ENCODE data around the gene C2CD2.

C2CD2 gene

GRCh38 chr21:41974752-41975053, 20.9 kb upstream of the C2CD2 start:
- TF ChIP-seq TAF1 (IDR thresholded peaks at IDR 0.05; ENCODE audit: borderline replicate concordance, insufficient read depth, low read length) (no peak), SIN3A (IDR thresholded peaks at IDR 0.05; ENCODE audit: borderline replicate concordance, insufficient read depth, low read length) (no peak), POLR2AphosphoS5 (IDR thresholded peaks at IDR 0.05; ENCODE audit: low read depth, low read length) (no peak), REST (IDR thresholded peaks at IDR 0.05; ENCODE audit: insufficient read depth in 1 of 2, low read depth in 2 of 2, low read length in 2 of 2) (no peak), FOXP2 (optimal IDR thresholded peaks at IDR 0.05; ENCODE audit: borderline replicate concordance, extremely low read depth, extremely low read length, insufficient read depth) (no peak)

DNA sequence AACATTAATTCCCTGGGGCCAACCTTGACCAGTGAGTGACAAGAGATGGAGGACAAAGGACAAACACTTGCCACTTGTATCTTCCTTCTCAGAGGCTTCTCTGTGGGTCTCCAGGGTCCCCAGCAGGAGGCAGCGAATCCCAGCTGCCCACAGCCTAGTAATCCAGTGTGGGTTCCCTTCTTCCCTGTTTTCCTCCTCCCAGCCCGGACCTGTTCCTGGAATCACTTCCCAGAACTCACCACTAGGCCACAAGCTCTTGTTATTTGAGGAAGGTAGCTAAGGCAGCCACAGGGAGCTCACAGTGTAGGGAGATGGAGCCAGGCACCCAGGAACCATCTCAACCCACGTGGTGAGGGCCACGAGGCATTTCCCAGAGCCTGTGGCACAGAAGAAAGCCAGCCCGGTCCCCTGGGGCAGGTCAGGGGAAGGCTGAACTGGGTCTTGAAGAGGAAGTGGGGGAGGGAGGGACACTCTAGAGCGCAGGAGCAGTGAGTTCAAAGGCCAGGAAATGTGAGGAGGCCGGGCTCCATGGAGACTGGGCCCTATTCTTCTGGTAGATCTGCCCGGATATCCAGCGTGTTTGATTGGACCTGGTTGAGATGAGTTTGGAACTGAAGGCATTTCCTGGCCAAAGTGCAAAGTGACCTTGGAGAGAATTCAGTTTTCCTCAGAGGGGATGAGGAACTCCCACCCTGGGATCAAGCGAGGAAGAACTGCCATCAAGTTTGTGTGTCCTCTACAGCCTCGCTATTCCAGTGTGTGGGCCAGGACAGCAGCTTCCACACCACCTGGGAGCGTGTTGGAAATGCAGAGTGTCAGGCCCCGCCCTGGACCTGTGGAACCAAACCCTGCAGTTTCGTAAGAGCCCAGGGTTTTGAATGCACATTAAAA, 20.3 kb upstream of the C2CD2 start:
- TF ChIP-seq FOXP2 (optimal IDR thresholded peaks at IDR 0.05; ENCODE audit: borderline replicate concordance, extremely low read depth, extremely low read length, insufficient read depth) (no peak), REST (IDR thresholded peaks at IDR 0.05; ENCODE audit: insufficient read depth in 1 of 2, low read depth in 2 of 2, low read length in 2 of 2) (no peak), SIN3A (IDR thresholded peaks at IDR 0.05; ENCODE audit: borderline replicate concordance, insufficient read depth, low read length) (no peak), POLR2AphosphoS5 (IDR thresholded peaks at IDR 0.05; ENCODE audit: low read depth, low read length) (no peak), TAF1 (IDR thresholded peaks at IDR 0.05; ENCODE audit: borderline replicate concordance, insufficient read depth, low read length) (no peak)

DNA sequence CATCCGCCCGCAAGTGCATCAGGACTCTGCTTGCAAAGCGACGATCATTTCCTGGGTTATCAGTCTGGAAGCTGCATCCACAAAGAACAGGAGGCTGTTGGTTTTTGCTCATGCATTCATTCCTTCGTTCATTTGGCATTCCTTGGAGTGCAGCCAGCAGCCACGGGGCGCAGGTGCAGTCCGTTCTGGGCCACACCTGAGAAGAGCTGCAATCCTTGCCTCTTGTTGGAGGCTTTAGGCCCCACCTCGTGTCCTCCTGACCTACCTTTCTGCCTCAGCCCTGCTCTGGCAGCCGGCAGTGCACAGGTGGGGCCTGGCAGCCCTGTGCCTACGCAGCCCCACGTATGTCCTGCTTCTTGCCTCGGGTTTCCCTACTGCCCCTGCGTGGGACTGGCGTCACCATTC, 19.6 kb upstream of the C2CD2 start:
- TF ChIP-seq POLR2AphosphoS5 (IDR thresholded peaks at IDR 0.05; ENCODE audit: low read depth, low read length) (no peak), REST (IDR thresholded peaks at IDR 0.05; ENCODE audit: insufficient read depth in 1 of 2, low read depth in 2 of 2, low read length in 2 of 2) (no peak), FOXP2 (optimal IDR thresholded peaks at IDR 0.05; ENCODE audit: borderline replicate concordance, extremely low read depth, extremely low read length, insufficient read depth) (no peak), SIN3A (IDR thresholded peaks at IDR 0.05; ENCODE audit: borderline replicate concordance, insufficient read depth, low read length) (no peak), TAF1 (IDR thresholded peaks at IDR 0.05; ENCODE audit: borderline replicate concordance, insufficient read depth, low read length) (no peak)

- no peak for TF ChIP-seq TAF1 (IDR thresholded peaks at IDR 0.05; ENCODE audit: borderline replicate concordance, insufficient read depth, low read length)
Measured at GRCh38 chr21:41972511-41973205, 18.8 kb upstream of the C2CD2 start.

DNA sequence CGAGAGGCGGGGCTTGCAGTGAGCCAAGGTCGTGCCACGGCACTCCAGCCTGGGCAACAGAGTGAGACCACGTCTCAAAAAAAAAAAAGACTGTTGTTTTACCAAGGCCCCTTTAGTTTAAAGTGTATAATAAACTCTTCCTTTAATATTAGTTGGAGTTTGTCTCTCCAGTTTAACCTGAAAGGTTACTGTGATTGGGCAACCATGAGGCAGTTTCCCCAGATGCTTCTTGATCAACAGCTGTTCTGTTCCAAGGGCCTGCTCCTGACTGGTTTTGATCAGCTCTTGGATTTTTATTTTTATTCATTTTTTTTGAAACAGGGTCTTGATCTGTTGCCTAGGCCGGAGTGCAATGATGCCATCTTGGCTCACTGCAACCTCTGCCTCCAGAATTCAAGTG, 18.1 kb upstream of the C2CD2 start:
- TF ChIP-seq FOXP2 (optimal IDR thresholded peaks at IDR 0.05; ENCODE audit: borderline replicate concordance, extremely low read depth, extremely low read length, insufficient read depth) (no peak), POLR2AphosphoS5 (IDR thresholded peaks at IDR 0.05; ENCODE audit: low read depth, low read length) (no peak), TAF1 (IDR thresholded peaks at IDR 0.05; ENCODE audit: borderline replicate concordance, insufficient read depth, low read length) (no peak), REST (IDR thresholded peaks at IDR 0.05; ENCODE audit: insufficient read depth in 1 of 2, low read depth in 2 of 2, low read length in 2 of 2) (no peak), SIN3A (IDR thresholded peaks at IDR 0.05; ENCODE audit: borderline replicate concordance, insufficient read depth, low read length) (no peak)

Measured in PFSK-1 (cell line).